Measurements from ENCODE around the gene TNFRSF1A.
A peak's percentile ranks its signal among the peaks of the same experiment; 100 is the strongest.

The TNFRSF1A gene

GRCh38 chr12:6326316-6327228 lies 15.3 kb downstream of the TNFRSF1A start:
- Histone ChIP-seq H3K4me1 (ENCODE audit: insufficient read depth, low read length, poor library complexity, severe bottlenecking) (peaks cover 17% of the 10 kb centered on the region), H3K9ac (ENCODE audit: low read depth, low read length, poor library complexity, severe bottlenecking) (no peak overlapping the region), H4K20me1 (ENCODE audit: insufficient read depth, low read length, poor library complexity, severe bottlenecking) (no peaks in the 10 kb centered on the region), H3F3A (ENCODE audit: low read depth) (0 out of 2 replicates have a peak, but pooled peaks cover 4% of the 10 kb centered on the region), H3K4me2 (ENCODE audit: low read depth, low read length, poor library complexity, severe bottlenecking) (no peak overlapping the region), H3K9me3 (ENCODE audit: insufficient read depth, low read depth, low read length) (no peaks in the 10 kb centered on the region), H3K9me2 (replicated peaks; ENCODE audit: low read depth, low read length) (no peaks in the 10 kb centered on the region), H3K36me3 (ENCODE audit: insufficient read depth, low read length) (peaks cover 41% of the 10 kb centered on the region; the same call in 1 of the 2 replicates), H3K4me3 (ENCODE audit: low read length, poor library complexity, severe bottlenecking) (no peak overlapping the region), H3K79me2 (ENCODE audit: insufficient read depth, low read length) (no peaks in the 10 kb centered on the region), H3K27me3 (ENCODE audit: insufficient read depth, low read length, poor library complexity, severe bottlenecking) (no peaks in the 10 kb centered on the region), H2AFZ (ENCODE audit: low read length) (no peak overlapping the region)
- TF ChIP-seq EZH2phosphoT487 (IDR thresholded peaks at IDR 0.05; ENCODE audit: borderline replicate concordance) (no peak), CTCF (conservative IDR thresholded peaks at IDR 0.05; ENCODE audit: low read length) (peak; percentile 55)

- 0 out of 2 replicates have a peak, but pooled peaks cover 4% of the 10 kb centered on the region for H3F3A ChIP-seq (ENCODE audit: low read depth)
Observed at GRCh38 chr12:6324936-6325750, 16.7 kb downstream of the TNFRSF1A start.

More at GRCh38 chr12:6324936-6325750, 16.7 kb downstream of the TNFRSF1A start:
- Histone ChIP-seq H2AFZ (ENCODE audit: low read length) (no peak overlapping the region), H3K4me2 (ENCODE audit: low read depth, low read length, poor library complexity, severe bottlenecking) (no peak overlapping the region), H3K36me3 (ENCODE audit: insufficient read depth, low read length) (peaks cover 27% of the 10 kb centered on the region; the same call in 1 of the 2 replicates), H3K9me2 (replicated peaks; ENCODE audit: low read depth, low read length) (no peaks in the 10 kb centered on the region), H3K79me2 (ENCODE audit: insufficient read depth, low read length) (no peaks in the 10 kb centered on the region), H3K9ac (ENCODE audit: low read depth, low read length, poor library complexity, severe bottlenecking) (no peak overlapping the region), H3K27me3 (ENCODE audit: insufficient read depth, low read length, poor library complexity, severe bottlenecking) (no peaks in the 10 kb centered on the region), H3K4me3 (ENCODE audit: low read length, poor library complexity, severe bottlenecking) (no peak overlapping the region), H4K20me1 (ENCODE audit: insufficient read depth, low read length, poor library complexity, severe bottlenecking) (no peaks in the 10 kb centered on the region), H3K4me1 (ENCODE audit: insufficient read depth, low read length, poor library complexity, severe bottlenecking) (peaks cover 17% of the 10 kb centered on the region), H3K9me3 (ENCODE audit: insufficient read depth, low read depth, low read length) (no peaks in the 10 kb centered on the region)
- TF ChIP-seq EZH2phosphoT487 (IDR thresholded peaks at IDR 0.05; ENCODE audit: borderline replicate concordance): no peak
- TF ChIP-seq CTCF (conservative IDR thresholded peaks at IDR 0.05; ENCODE audit: low read length): no peak; the same call in 1 of the 2 replicates

Data from Loucy (cell line).